ENCODE results near the gene ZNF219. TPM values are rescaled to one million over a fixed set of nuclear protein-coding genes. Genes with fewer than 3 reads are reported as not detected.

The ZNF219 gene
- total RNA-seq, 1 donor from 2014 or later, result 103 TPM

DNA sequence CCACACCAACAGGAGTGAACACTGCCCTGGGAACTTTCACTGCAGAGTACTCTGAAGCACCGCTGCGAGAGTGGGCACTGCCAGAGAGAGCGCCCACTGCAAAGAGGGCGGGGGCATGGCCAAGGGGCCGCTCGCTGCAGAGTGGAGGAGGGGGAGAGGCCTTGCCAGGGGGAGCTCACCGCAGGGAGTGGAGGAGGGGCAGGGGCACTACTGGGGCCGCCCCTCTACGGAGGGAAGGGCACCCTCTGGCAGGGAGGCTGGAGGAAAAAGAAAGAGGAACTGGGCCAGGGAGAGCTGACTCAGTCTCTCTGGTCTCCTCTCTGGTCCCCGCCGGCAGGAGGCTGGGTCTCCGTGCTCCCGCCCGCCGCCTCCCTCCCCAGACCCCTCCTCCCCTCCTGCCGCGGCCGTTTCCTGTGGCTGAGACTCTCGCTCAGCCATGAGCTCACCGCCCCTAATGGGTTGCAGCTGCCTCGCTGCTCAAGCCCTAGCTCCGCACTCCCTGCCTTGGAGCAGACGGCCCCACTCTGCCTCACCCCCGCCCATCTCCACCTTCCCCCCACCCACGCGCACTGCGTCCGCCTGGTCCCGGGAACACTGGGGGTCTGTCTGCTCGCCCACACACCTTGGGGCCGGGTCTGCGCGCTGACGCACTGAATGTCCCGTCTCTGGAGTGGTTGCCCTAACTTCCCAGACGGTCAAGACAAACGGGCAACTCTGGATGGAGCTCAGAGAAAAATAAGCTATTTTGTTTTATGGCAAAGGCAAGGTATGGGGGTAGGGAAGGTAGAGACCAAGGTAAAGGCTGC lies 27.0 kb downstream of the ZNF219 start:
- DNase-seq, result peak; percentile 89
- Mint-ChIP-seq H3K36me3 (ENCODE audit: unreplicated experiment) (peaks cover 14% of the 10 kb centered on the region), H3K27me3 (ENCODE audit: unreplicated experiment) (peaks cover 24% of the 10 kb centered on the region), H3K4me3 (ENCODE audit: unreplicated experiment) (peak overlapping the region; percentile 93), H3K9me3 (ENCODE audit: unreplicated experiment) (peaks cover 20% of the 10 kb centered on the region), H3K4me1 (ENCODE audit: low read depth, unreplicated experiment) (peaks cover 18% of the 10 kb centered on the region), H3K27ac (ENCODE audit: unreplicated experiment) (peak overlapping the region; percentile 87)
- TF ChIP-seq, protein P1, sequence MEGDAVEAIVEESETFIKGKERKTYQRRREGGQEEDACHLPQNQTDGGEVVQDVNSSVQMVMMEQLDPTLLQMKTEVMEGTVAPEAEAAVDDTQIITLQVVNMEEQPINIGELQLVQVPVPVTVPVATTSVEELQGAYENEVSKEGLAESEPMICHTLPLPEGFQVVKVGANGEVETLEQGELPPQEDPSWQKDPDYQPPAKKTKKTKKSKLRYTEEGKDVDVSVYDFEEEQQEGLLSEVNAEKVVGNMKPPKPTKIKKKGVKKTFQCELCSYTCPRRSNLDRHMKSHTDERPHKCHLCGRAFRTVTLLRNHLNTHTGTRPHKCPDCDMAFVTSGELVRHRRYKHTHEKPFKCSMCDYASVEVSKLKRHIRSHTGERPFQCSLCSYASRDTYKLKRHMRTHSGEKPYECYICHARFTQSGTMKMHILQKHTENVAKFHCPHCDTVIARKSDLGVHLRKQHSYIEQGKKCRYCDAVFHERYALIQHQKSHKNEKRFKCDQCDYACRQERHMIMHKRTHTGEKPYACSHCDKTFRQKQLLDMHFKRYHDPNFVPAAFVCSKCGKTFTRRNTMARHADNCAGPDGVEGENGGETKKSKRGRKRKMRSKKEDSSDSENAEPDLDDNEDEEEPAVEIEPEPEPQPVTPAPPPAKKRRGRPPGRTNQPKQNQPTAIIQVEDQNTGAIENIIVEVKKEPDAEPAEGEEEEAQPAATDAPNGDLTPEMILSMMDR (IDR thresholded peaks at IDR 0.05; ENCODE audit: partially characterized antibody, unreplicated experiment), result no peak

GRCh38 chr14:21070610-21071224 lies 27.7 kb downstream of the ZNF219 start:
- H3K4me1 Mint-ChIP-seq (ENCODE audit: low read depth, unreplicated experiment), result peaks cover 18% of the 10 kb centered on the region
- H3K36me3 Mint-ChIP-seq (ENCODE audit: unreplicated experiment), result peaks cover 8% of the 10 kb centered on the region
- H3K27ac Mint-ChIP-seq (ENCODE audit: unreplicated experiment), result peak overlapping the region; percentile 87
- peak overlapping the region; percentile 93 for H3K4me3 Mint-ChIP-seq (ENCODE audit: unreplicated experiment)
- H3K9me3 Mint-ChIP-seq (ENCODE audit: unreplicated experiment), result peaks cover 17% of the 10 kb centered on the region
- TF ChIP-seq, protein P1 (IDR thresholded peaks at IDR 0.05; ENCODE audit: partially characterized antibody, unreplicated experiment), result peak; percentile 10
- DNase-seq, result peak; percentile 79
- H3K27me3 Mint-ChIP-seq (ENCODE audit: unreplicated experiment), result peaks cover 24% of the 10 kb centered on the region

DNA sequence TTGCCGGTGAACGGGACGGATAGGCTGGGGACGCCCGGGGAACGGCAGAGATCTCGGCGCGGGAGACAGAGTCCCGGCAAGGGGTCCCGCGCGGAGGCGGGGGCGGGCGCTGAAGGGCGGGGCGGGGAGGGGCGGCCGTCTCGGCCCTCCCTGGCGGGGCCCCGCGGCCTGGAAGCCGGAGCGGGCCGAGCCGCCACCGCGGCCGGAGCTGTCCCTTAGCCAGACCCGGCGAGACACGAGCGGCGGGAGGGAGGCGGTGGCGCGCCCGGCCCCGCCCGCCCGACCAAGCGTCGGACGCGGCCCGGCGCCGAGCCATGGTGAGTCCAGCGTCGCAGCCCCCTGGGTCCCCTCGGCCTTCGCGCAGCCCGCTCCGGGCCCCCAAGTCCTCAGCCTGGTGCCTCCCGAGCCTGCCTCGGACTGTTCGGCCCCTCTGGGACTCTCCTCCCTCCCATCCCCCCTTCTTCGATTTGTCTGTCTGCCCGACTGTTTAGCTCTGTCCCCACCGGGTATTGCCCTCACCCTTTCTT lies 28.3 kb downstream of the ZNF219 start, which contains the start of gene ARHGEF40:
Gene ARHGEF40 (plus strand): TSS at position 222 of the 527 bp plus-strand sequence. CDS start 93 bp downstream, at position 315.
- Mint-ChIP-seq H3K4me3 (ENCODE audit: unreplicated experiment) (peak within 1 kb of the TSS; percentile 93), H3K27me3 (ENCODE audit: unreplicated experiment) (peaks cover 24% of the 10 kb centered on the region), H3K36me3 (ENCODE audit: unreplicated experiment) (peaks cover 6% of the 10 kb centered on the region), H3K27ac (ENCODE audit: unreplicated experiment) (peak within 1 kb of the TSS; percentile 87), H3K4me1 (ENCODE audit: low read depth, unreplicated experiment) (peaks cover 18% of the 10 kb centered on the region), H3K9me3 (ENCODE audit: unreplicated experiment) (peaks cover 15% of the 10 kb centered on the region)
- DNase-seq, result peak; percentile 68
- TF ChIP-seq, protein P1 (IDR thresholded peaks at IDR 0.05; ENCODE audit: partially characterized antibody, unreplicated experiment), result no peak

GRCh38 chr14:21069388-21070082 lies 28.9 kb downstream of the ZNF219 start:
- DNase-seq, result peak; percentile 42
- Mint-ChIP-seq H3K4me3 (ENCODE audit: unreplicated experiment) (peak overlapping the region; percentile 90), H3K4me1 (ENCODE audit: low read depth, unreplicated experiment) (peaks cover 18% of the 10 kb centered on the region), H3K36me3 (ENCODE audit: unreplicated experiment) (peaks cover 6% of the 10 kb centered on the region), H3K27ac (ENCODE audit: unreplicated experiment) (peak overlapping the region; percentile 81), H3K9me3 (ENCODE audit: unreplicated experiment) (peaks cover 15% of the 10 kb centered on the region), H3K27me3 (ENCODE audit: unreplicated experiment) (peaks cover 24% of the 10 kb centered on the region)
- TF ChIP-seq, protein P1 (IDR thresholded peaks at IDR 0.05; ENCODE audit: partially characterized antibody, unreplicated experiment), result no peak

Data from glutamatergic neuron (in vitro differentiated cells).